IgD-negative memory B cell (primary cell): ENCODE results near the gene UBE2V1. TPM values are rescaled to one million over a fixed set of nuclear protein-coding genes. Genes with fewer than 3 reads are reported as not detected.

ENCODE experiments used
- H3K27ac Mint-ChIP-seq, 3 donors: one replicate each; pipeline ENCODE4 v1.8.0; 2020 to 2022; ENCODE audit warnings: mild to moderate bottlenecking in 3 of 3, mixed read lengths in 3 of 3, moderate library complexity in 1 of 3
- H3K27me3 Mint-ChIP-seq: one replicate; pipeline ENCODE4 v1.8.0; 2021; ENCODE audit warnings: mixed read lengths
- H3K36me3 Mint-ChIP-seq: one replicate; pipeline ENCODE4 v1.8.0; 2020; ENCODE audit warnings: mild to moderate bottlenecking, mixed read lengths
- H3K4me1 Mint-ChIP-seq, 3 donors: one replicate each; pipeline ENCODE4 v1.8.0; 2020 to 2022; ENCODE audit warnings: mixed read lengths in 3 of 3, mild to moderate bottlenecking in 1 of 3
- H3K4me3 Mint-ChIP-seq, 4 donors: one replicate each; pipeline ENCODE4 v1.8.0; 2020 to 2022; ENCODE audit warnings: mild to moderate bottlenecking in 4 of 4, mixed read lengths in 4 of 4, moderate library complexity in 3 of 4
- H3K9me3 Mint-ChIP-seq, 3 donors: one replicate each; pipeline ENCODE4 v1.8.0; 2020 to 2021; ENCODE audit warnings: mixed read lengths in 3 of 3, mild to moderate bottlenecking in 1 of 3
- polyA plus RNA-seq: library from polyadenylated mRNA; unstranded; fragments of 300-500 nt; fragmentation: Illumina TruSeq; gene quantifications from one replicate; pipeline ENCODE4 v1.2.3, GENCODE V29; 2021

UBE2V1 gene
- polyA plus RNA-seq, 1 donor from 2014 or later = 125 TPM

DNA sequence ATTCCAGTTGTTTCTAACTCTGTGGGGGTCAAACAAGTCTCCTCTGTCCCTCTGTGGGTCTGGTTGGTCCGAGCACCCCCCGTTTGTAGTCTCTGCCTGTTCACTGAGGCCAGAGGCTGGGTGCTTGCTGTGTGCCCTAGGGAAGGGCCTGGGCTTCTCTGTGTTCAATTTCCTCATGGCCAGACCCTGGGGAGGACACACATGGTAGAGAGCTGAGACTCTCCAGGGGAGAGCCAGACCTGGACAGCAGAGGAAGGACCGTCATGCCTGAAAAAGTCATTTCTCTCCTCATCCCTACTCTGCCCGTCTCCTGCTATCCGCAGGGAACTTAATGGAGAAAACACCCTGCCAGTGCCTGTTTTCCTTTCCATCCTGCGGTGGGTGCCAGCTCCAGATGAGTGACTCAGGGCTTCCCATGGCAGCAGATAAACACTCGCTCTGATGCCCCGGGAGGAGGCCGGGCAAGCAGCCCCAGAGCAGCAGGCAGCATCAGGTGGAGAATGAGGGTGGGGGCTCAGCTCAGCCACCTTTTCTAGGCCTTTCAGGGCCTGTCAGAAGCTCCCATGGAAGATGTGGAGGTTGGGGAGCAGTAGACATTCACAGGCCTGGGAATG lies 78.3 kb downstream of the UBE2V1 start:
- Mint-ChIP-seq H3K4me3 (no peak overlapping the region), H3K27me3 (no peaks in the 10 kb centered on the region), H3K36me3 (peaks cover 2% of the 10 kb centered on the region), H3K27ac (no peak overlapping the region), H3K9me3 (no peaks in the 10 kb centered on the region), H3K4me1 (peaks cover 0 to 4% (median 2%) of the 10 kb centered on the region in 3 donors)

GRCh38 chr20:50032955-50033666 lies 79.8 kb downstream of the UBE2V1 start:
- Mint-ChIP-seq H3K36me3 (peaks cover 3% of the 10 kb centered on the region), H3K27ac (no peak overlapping the region), H3K4me3 (no peak overlapping the region), H3K9me3 (no peaks in the 10 kb centered on the region), H3K4me1 (peaks cover 0 to 2% (median 0%) of the 10 kb centered on the region in 3 donors), H3K27me3 (no peaks in the 10 kb centered on the region)

Other genes with a start within 250 kb of the UBE2V1 start
- 7.1 TPM for gene SPATA2, start 197.6 kb downstream of the UBE2V1 start, polyA plus RNA-seq
- gene RNF114, start 176.8 kb downstream of the UBE2V1 start, polyA plus RNA-seq = 119 TPM
- gene SNAI1, start 130.2 kb downstream of the UBE2V1 start, polyA plus RNA-seq = 0.63 TPM
- 18.9 TPM for gene PEDS1, start 40.6 kb upstream of the UBE2V1 start, polyA plus RNA-seq
- 18.7 TPM for gene CEBPB, start 77.7 kb upstream of the UBE2V1 start, polyA plus RNA-seq